ENCODE data around the gene PRXL2C.
"Not testable (repeated sequence)": the region's sequence is repeated elsewhere in the genome, so short reads cannot be mapped to it uniquely, and the experiment has no call there.

DNA sequence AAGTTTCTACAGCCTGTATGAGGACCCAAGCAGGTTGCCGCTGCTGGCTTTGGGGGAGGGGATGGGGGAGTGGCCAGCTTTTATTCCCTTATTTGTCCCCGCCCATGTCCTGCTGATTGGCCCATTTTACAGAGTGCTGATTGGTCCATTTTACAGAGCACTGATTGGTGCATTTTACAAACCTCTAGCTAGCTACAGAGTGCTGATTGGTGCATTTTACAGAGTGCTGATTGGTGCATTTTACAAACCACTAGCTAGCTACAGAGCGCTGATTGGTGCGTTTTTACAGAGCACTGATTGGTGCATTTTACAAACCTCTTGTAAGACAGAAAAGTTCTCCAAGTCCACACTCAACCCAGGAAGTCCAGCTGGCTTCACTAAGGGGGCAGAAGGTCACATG, 18.7 kb upstream of the PRXL2C start:
- TF ChIP-seq, protein P1, sequence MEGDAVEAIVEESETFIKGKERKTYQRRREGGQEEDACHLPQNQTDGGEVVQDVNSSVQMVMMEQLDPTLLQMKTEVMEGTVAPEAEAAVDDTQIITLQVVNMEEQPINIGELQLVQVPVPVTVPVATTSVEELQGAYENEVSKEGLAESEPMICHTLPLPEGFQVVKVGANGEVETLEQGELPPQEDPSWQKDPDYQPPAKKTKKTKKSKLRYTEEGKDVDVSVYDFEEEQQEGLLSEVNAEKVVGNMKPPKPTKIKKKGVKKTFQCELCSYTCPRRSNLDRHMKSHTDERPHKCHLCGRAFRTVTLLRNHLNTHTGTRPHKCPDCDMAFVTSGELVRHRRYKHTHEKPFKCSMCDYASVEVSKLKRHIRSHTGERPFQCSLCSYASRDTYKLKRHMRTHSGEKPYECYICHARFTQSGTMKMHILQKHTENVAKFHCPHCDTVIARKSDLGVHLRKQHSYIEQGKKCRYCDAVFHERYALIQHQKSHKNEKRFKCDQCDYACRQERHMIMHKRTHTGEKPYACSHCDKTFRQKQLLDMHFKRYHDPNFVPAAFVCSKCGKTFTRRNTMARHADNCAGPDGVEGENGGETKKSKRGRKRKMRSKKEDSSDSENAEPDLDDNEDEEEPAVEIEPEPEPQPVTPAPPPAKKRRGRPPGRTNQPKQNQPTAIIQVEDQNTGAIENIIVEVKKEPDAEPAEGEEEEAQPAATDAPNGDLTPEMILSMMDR (IDR thresholded peaks at IDR 0.05): not testable (repeated sequence)
- not testable (repeated sequence) for TF ChIP-seq EZH2 (IDR thresholded peaks at IDR 0.05; ENCODE audit: borderline replicate concordance, insufficient read depth, low read depth, low read length, poor library complexity, severe bottlenecking)

All from B cell (primary cell).